Endothelial cell of umbilical vein (primary cell): ENCODE data around the gene SPPL2C. TPM values are rescaled to one million over a fixed set of nuclear protein-coding genes. Genes with fewer than 3 reads are reported as not detected.
A peak's percentile ranks its signal among the peaks of the same experiment; 100 is the strongest.

Experiments used
- BruUV-seq: library from RNA; stranded (reverse); fragments of 400-500 nt; replicated peaks from 2 replicates; lab custom pipeline; 2021; lab: Mats Ljungman, UMichigan
- CTCF ChIA-PET: fragments of 300-600, 350-600 bp; sonication (Branson Sonifier 250); formaldehyde crosslinking; loops from one replicate; lab custom pipeline; 2021; ENCODE audit warnings: antibody characterized with exemption, inconsistent platforms; lab: Charles Lee
- POLR2A ChIA-PET: fragments of 300-600, 350-600 bp; sonication (Branson Sonifier 250); formaldehyde crosslinking; loops from one replicate; lab custom pipeline; 2021; ENCODE audit warnings: antibody characterized with exemption, inconsistent platforms; lab: Charles Lee
- DNase-seq: peaks from one replicate; pipeline ENCODE4 v3.0.0-alpha.2; 2011; ENCODE audit warnings: low read depth, low spot score
- FAIRE-seq: peaks from 2 replicates; lab custom pipeline; 2011; peaks lifted over from hg19 to GRCh38; lab: Jason Lieb, UNC
- H2AFZ ChIP-seq: 2 replicates; pipeline ENCODE4 v1.6.0; 2012; ENCODE audit warnings: low read depth, low read length, control low read depth, inconsistent platforms
- H3K27ac ChIP-seq: 2 replicates; pipeline ENCODE4 v1.5.1; 2011; ENCODE audit warnings: low read depth, mild to moderate bottlenecking, control low read depth, low read length, moderate library complexity; ENCODE audit not compliant: insufficient read depth
- H3K27me3 ChIP-seq, 2 experiments: 2 replicates each; pipeline versions ENCODE4 v1.6.0 to v1.6.1; 2011; ENCODE audit warnings: low read length in 2 of 2, mixed read lengths in 1 of 2; ENCODE audit not compliant: control insufficient read depth in 2 of 2, insufficient read depth in 2 of 2
- H3K36me3 ChIP-seq, 2 experiments: 2 replicates in 1 of 2; 3 replicates in 1 of 2; pipeline ENCODE4 v1.5.1; 2011; ENCODE audit warnings: low read length in 2 of 2, mild to moderate bottlenecking in 1 of 2, moderate library complexity in 1 of 2; ENCODE audit not compliant: control insufficient read depth in 2 of 2, insufficient read depth in 2 of 2; ENCODE audit errors: extremely low read depth in 1 of 2
- H3K4me1 ChIP-seq: 3 replicates; pipeline ENCODE4 v1.5.1; 2011; ENCODE audit warnings: mild to moderate bottlenecking, low read length; ENCODE audit not compliant: control insufficient read depth, insufficient read depth; ENCODE audit errors: extremely low read depth
- H3K4me2 ChIP-seq: 2 replicates; pipeline ENCODE4 v1.6.1; 2011; ENCODE audit warnings: low read length, control low read depth, mixed read lengths; ENCODE audit not compliant: insufficient read depth
- H3K4me3 ChIP-seq, 3 experiments: fragments of 200-600 bp in 1 of 3; sonication (generic), shearing (Covaris generic) in 1 of 3; replicated peaks in 1 of 3; 2 replicates each; pipeline ENCODE4 v1.5.1; 2011 to 2016; ENCODE audit warnings: control low read depth in 3 of 3, low read length in 3 of 3, mild to moderate bottlenecking in 2 of 3, inconsistent platforms in 1 of 3, low read depth in 1 of 3, moderate library complexity in 1 of 3; ENCODE audit not compliant: insufficient read depth in 1 of 3
- H3K79me2 ChIP-seq: 2 replicates; pipeline ENCODE4 v1.6.0; 2012; ENCODE audit warnings: low read length, inconsistent platforms; ENCODE audit not compliant: control insufficient read depth, insufficient read depth
- H3K9ac ChIP-seq: replicated peaks from 2 replicates; pipeline ENCODE3; 2011; ENCODE audit warnings: low read length, control low read depth; ENCODE audit not compliant: insufficient read depth; ENCODE audit errors: extremely low read depth
- H3K9me1 ChIP-seq: replicated peaks from 3 replicates; pipeline ENCODE4 v1.6.0; 2011; ENCODE audit warnings: mild to moderate bottlenecking, low read length; ENCODE audit not compliant: control insufficient read depth, insufficient read depth; ENCODE audit errors: extremely low read depth
- H3K9me3 ChIP-seq: replicated peaks from 2 replicates; pipeline ENCODE4 v1.5.1; 2012; ENCODE audit warnings: low read length, inconsistent platforms; ENCODE audit not compliant: control insufficient read depth, insufficient read depth
- H4K20me1 ChIP-seq: replicated peaks from 2 replicates; pipeline ENCODE3; 2011; ENCODE audit warnings: mild to moderate bottlenecking, low read length; ENCODE audit not compliant: control insufficient read depth, insufficient read depth; ENCODE audit errors: extremely low read depth
- CTCF ChIP-seq, 2 donors: IDR thresholded peaks; 1 replicate in 1 of 2; 2 replicates in 1 of 2; pipeline ENCODE4 v1.5.1; 2011; ENCODE audit warnings: low read length in 2 of 2, mild to moderate bottlenecking in 2 of 2, moderate library complexity in 2 of 2, control low read depth in 1 of 2, inconsistent platforms in 1 of 2, low read depth in 1 of 2; ENCODE audit not compliant: insufficient read depth in 1 of 2; ENCODE audit errors: extremely low read depth in 1 of 2
- EZH2 ChIP-seq: IDR thresholded peaks from 2 replicates; pipeline ENCODE4 v1.6.1; 2012; ENCODE audit warnings: borderline replicate concordance, low read depth, mild to moderate bottlenecking, moderate library complexity, low read length, inconsistent platforms; ENCODE audit not compliant: severe bottlenecking
- JUN ChIP-seq: IDR thresholded peaks from 2 replicates; pipeline ENCODE4 v1.6.1; 2011; ENCODE audit warnings: borderline replicate concordance, low read depth; ENCODE audit not compliant: insufficient read length, insufficient read depth
- dilution Hi-C: fragments of 300-500 bp; cut with MboI; formaldehyde crosslinking; loops from one replicate; pipeline ENCODE4 v1.15.0; 2019; ENCODE audit warnings: low sequenced_read_pairs; ENCODE audit not compliant: extremely low pct_ligation_motif_present
- intact Hi-C: fragments of 100-400 bp; cut with micrococcal nuclease; formaldehyde crosslinking; loops from one replicate; pipeline ENCODE4 v1.10.0; 2022
- polyA plus RNA-seq, 4 experiments: library from polyadenylated mRNA; depleted of rRNA in 3 of 4; stranded (reverse) in 3 of 4; unstranded in 1 of 4; fragments of >200 nt; gene quantifications; 2 replicates each; pipeline versions ENCODE4 v1.2.1 to v1.2.3, GENCODE V29; 2011 to 2012; ENCODE audit warnings: missing spikeins in 1 of 4
- total RNA-seq: library from RNA; stranded (reverse); gene quantifications from 2 replicates; pipeline ENCODE4 v1.2.3, GENCODE V29; 2021

The SPPL2C gene
- total and polyA plus RNA-seq, 2 donors (not counting 3 experiments of a cell fraction or from before 2014, with no cell fraction given), result not detected

GRCh38 chr17:45895304-45895968 is 50.8 kb downstream of the SPPL2C start:
- H2AFZ ChIP-seq, result no peak overlapping the region
- H3K4me3 ChIP-seq, result peak overlapping the region in 1 of 3 experiments; percentile 52
- no peak for FAIRE-seq

GRCh38 chr17:45895969-45896785 is 51.5 kb downstream of the SPPL2C start:
- Histone ChIP-seq H3K27me3 (peaks cover 37 to 55% of the 10 kb centered on the region in 2 experiments), H3K9me1 (no peaks in the 10 kb centered on the region), H2AFZ (no peak overlapping the region), H3K27ac (no peak overlapping the region), H3K4me3 (no peak overlapping the region), H3K4me2 (no peak overlapping the region), H3K36me3 (no peaks in the 10 kb centered on the region), H4K20me1 (no peaks in the 10 kb centered on the region), H3K79me2 (no peaks in the 10 kb centered on the region), H3K4me1 (peaks cover 9% of the 10 kb centered on the region), H3K9ac (no peak overlapping the region), H3K9me3 (no peaks in the 10 kb centered on the region)
- TF ChIP-seq CTCF (IDR thresholded peaks at IDR 0.05; ENCODE audit: extremely low read depth in 1 of 2, insufficient read depth in 1 of 2, low read depth in 1 of 2, low read length in 2 of 2), result no peak
- TF ChIP-seq EZH2, result peak; percentile 22
- intact Hi-C loops, result no loop called here
- POLR2A ChIA-PET, result no interaction called here
- BruUV-seq, result no TSS peak
- FAIRE-seq (no peak), DNase-seq (no peak)
- dilution Hi-C loops, result no loop called here
- CTCF ChIA-PET, result no interaction called here

More at GRCh38 chr17:45895304-45895968, 50.8 kb downstream of the SPPL2C start:
- TF ChIP-seq EZH2, result peak; percentile 83
- no peak for TF ChIP-seq JUN
- Histone ChIP-seq H3K36me3 (no peaks in the 10 kb centered on the region), H3K9me3 (no peaks in the 10 kb centered on the region), H4K20me1 (no peaks in the 10 kb centered on the region), H3K4me2 (no peak overlapping the region), H3K27me3 (peaks cover 37 to 55% of the 10 kb centered on the region in 2 experiments), H3K79me2 (no peaks in the 10 kb centered on the region), H3K9me1 (no peaks in the 10 kb centered on the region), H3K9ac (no peak overlapping the region), H3K4me1 (peaks cover 9% of the 10 kb centered on the region), H3K27ac (no peak overlapping the region)
- intact Hi-C loops (no loop called here), dilution Hi-C loops (no loop called here)
- CTCF ChIA-PET, result no interaction called here
- peak; percentile 14 for DNase-seq
- no TSS peak for BruUV-seq
- POLR2A ChIA-PET, result no interaction called here

Other genes with a start within 250 kb of the SPPL2C start
- gene CRHR1, start 60.6 kb upstream of the SPPL2C start, total RNA-seq, result not detected in 2 replicates
- not detected in 2 replicates for gene CRHR1, start 60.6 kb upstream of the SPPL2C start, polyA plus RNA-seq
- 0.16 and 0.51 TPM in 2 replicates for gene MAPT, start 49.7 kb downstream of the SPPL2C start, total RNA-seq
- gene MAPT, start 49.7 kb downstream of the SPPL2C start, polyA plus RNA-seq, result 0.04 and 0.05 TPM in 2 replicates
- not detected in 2 replicates for gene STH, start 154.4 kb downstream of the SPPL2C start, total RNA-seq
- gene STH, start 154.4 kb downstream of the SPPL2C start, polyA plus RNA-seq, result not detected in 2 replicates